Stimulated activated CD4-positive, alpha-beta T cell treated with anti-CD3 and anti-CD28 coated beads, Interleukin-2, amount 100 ng/mL, for 24 hours (primary cell): ENCODE measurements around the gene CEND1.

ENCODE experiments used
- DNase-seq, 2 donors: peaks; one replicate each; pipeline ENCODE4 v3.0.0-alpha.2; 2020

CEND1 gene

GRCh38 chr11:827146-827896, 37.4 kb upstream of the CEND1 start:
- DNase-seq, result no peak

- DNase-seq, result no peak
These were observed 36.9 kb upstream of the CEND1 start for GRCh38 chr11:826836-827145.

GRCh38 chr11:826227-826621, 36.3 kb upstream of the CEND1 start:
- DNase-seq, result no peak

- DNase-seq, result no peak
These were observed 35.7 kb upstream of the CEND1 start for GRCh38 chr11:825366-826226.

GRCh38 chr11:824942-825341, 35.1 kb upstream of the CEND1 start:
- no peak for DNase-seq

GRCh38 chr11:824292-824880, 34.5 kb upstream of the CEND1 start:
- DNase-seq, result no peak

GRCh38 chr11:823441-824291, 33.8 kb upstream of the CEND1 start:
- no peak for DNase-seq

GRCh38 chr11:821512-822371, 31.9 kb upstream of the CEND1 start:
- DNase-seq, result no peak

- DNase-seq, result no peak
These were observed 31.0 kb upstream of the CEND1 start for GRCh38 chr11:820655-821511.

- DNase-seq, result peak; percentile 94 to 95
These were observed 30.2 kb upstream of the CEND1 start for GRCh38 chr11:819943-820649.

GRCh38 chr11:819129-819931, 29.4 kb upstream of the CEND1 start:
- DNase-seq, result peak; percentile 89 to 94

- DNase-seq, result no peak
These were observed 28.7 kb upstream of the CEND1 start, which contains the start of gene PNPLA2 for GRCh38 chr11:818396-819128. Gene PNPLA2, plus strand, starts transcription at chr11:818914. Its CDS starts 805 bp downstream, at chr11:819719.

GRCh38 chr11:816433-816779, 26.5 kb upstream of the CEND1 start:
- no peak for DNase-seq

- no peak for DNase-seq
These were observed 26.0 kb upstream of the CEND1 start for GRCh38 chr11:815675-816432.

- DNase-seq, result no peak
These were observed 23.7 kb upstream of the CEND1 start for GRCh38 chr11:813456-814096.

GRCh38 chr11:813072-813455, 23.2 kb upstream of the CEND1 start:
- no peak for DNase-seq

GRCh38 chr11:812390-812789, 22.5 kb upstream of the CEND1 start:
- no peak for DNase-seq
